Vagina (tissue), 2 donors: ENCODE data around the gene ATXN1.

Experiments
- POLR2A ChIP-seq, 2 donors: fragments of 450-650 bp; IDR thresholded peaks; one replicate each; pipeline ENCODE4 v1.6.1; 2017; ENCODE audit warnings: antibody characterized with exemption in 2 of 2, mild to moderate bottlenecking in 2 of 2, moderate library complexity in 2 of 2
- POLR2AphosphoS5 ChIP-seq, 2 donors: sonication (generic); formaldehyde crosslinking; IDR thresholded peaks; one replicate each; pipeline ENCODE4 v1.9.0; 2017; ENCODE audit warnings: antibody characterized with exemption in 2 of 2, mild to moderate bottlenecking in 2 of 2, low read depth in 1 of 2; ENCODE audit not compliant: insufficient read depth in 1 of 2
- TF ChIP-seq, protein P1 (sequence below), 3 experiments: fragments of 450-650 bp in 2 of 3; fragments of 200-600 bp in 1 of 3; sonication (generic) in 1 of 3; IDR thresholded peaks; one replicate each; pipeline ENCODE4 v1.5.1; 2017 to 2019; ENCODE audit warnings: antibody characterized with exemption in 3 of 3, mild to moderate bottlenecking in 2 of 3, moderate library complexity in 2 of 3

DNA sequence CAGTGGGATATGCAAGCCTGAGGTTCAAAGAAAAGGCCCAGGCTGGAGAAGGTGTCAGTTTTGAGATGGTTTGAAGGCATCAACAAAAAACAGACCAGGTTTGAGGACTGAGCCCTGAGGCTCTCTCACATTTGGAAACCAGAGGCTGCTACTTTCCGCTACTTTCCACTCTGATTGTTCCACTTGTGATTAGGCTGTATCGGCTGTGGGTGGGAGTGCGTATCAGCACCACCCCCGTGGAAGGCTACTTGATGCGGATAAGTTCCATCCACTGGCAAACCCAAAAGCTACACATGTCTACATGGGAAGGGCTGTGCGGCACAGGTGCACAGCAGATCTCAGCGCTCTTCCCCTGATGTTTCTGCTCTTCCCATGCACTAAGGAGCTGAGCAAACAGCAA is 324.2 kb downstream of the ATXN1 start:
- TF ChIP-seq POLR2A (IDR thresholded peaks at IDR 0.05) (no peak), POLR2AphosphoS5 (IDR thresholded peaks at IDR 0.05; ENCODE audit: insufficient read depth in 1 of 2, low read depth in 1 of 2) (no peak)
- TF ChIP-seq, protein P1, sequence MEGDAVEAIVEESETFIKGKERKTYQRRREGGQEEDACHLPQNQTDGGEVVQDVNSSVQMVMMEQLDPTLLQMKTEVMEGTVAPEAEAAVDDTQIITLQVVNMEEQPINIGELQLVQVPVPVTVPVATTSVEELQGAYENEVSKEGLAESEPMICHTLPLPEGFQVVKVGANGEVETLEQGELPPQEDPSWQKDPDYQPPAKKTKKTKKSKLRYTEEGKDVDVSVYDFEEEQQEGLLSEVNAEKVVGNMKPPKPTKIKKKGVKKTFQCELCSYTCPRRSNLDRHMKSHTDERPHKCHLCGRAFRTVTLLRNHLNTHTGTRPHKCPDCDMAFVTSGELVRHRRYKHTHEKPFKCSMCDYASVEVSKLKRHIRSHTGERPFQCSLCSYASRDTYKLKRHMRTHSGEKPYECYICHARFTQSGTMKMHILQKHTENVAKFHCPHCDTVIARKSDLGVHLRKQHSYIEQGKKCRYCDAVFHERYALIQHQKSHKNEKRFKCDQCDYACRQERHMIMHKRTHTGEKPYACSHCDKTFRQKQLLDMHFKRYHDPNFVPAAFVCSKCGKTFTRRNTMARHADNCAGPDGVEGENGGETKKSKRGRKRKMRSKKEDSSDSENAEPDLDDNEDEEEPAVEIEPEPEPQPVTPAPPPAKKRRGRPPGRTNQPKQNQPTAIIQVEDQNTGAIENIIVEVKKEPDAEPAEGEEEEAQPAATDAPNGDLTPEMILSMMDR (IDR thresholded peaks at IDR 0.05): no peak
